Measurements from ENCODE around the gene CLSTN1.

- no peak for TF ChIP-seq JUN (CRISPR knock-in tag; IDR thresholded peaks at IDR 0.05)
- TF ChIP-seq SP1 (CRISPR knock-in tag; conservative IDR thresholded peaks at IDR 0.05) = no peak
- no peak for TF ChIP-seq ZMAT4 (CRISPR knock-in tag; IDR thresholded peaks at IDR 0.05)
- TF ChIP-seq CTCF (IDR thresholded peaks at IDR 0.05) = no peak
- no peak for TF ChIP-seq E2F4 (CRISPR knock-in tag; IDR thresholded peaks at IDR 0.05; ENCODE audit: borderline replicate concordance, low read depth)
- no peak for TF ChIP-seq USF1 (CRISPR knock-in tag; IDR thresholded peaks at IDR 0.05)
- TF ChIP-seq TEAD4 (CRISPR knock-in tag; IDR thresholded peaks at IDR 0.05) = no peak
- TF ChIP-seq NFE2L1 (CRISPR knock-in tag; IDR thresholded peaks at IDR 0.05) = no peak
- no peak for TF ChIP-seq CREB1 (CRISPR knock-in tag; IDR thresholded peaks at IDR 0.05)
- no peak for TF ChIP-seq CREM (CRISPR knock-in tag; IDR thresholded peaks at IDR 0.05)
- TF ChIP-seq STAT6 (CRISPR knock-in tag; conservative IDR thresholded peaks at IDR 0.05; ENCODE audit: low read depth) = no peak
- TF ChIP-seq FOXJ3 (CRISPR knock-in tag; IDR thresholded peaks at IDR 0.05; ENCODE audit: borderline replicate concordance) = no peak
Observed at GRCh38 chr1:9764550-9764949, 59.2 kb downstream of the CLSTN1 start.
